Measurements from ENCODE around the gene HHAT.
A peak's percentile ranks its signal among the peaks of the same experiment; 100 is the strongest.

HHAT gene

DNA sequence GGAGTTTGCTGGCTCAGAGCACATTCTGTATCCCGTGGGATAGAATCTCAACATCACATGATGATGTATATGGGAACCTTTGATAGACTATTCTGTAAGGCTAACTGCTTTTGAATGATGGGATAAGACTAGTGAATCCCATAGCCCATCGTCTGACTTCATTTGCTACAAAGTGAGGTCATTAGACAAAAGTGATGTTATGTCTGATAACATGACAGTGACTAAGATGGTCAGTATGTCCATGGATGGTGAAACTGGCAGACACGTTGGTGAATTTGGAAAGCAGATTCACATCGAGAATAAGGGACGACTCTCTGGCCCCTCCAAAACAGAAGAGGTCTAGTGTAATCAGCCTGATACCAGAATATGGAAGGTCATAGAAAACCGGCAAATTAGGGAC, 108.4 kb downstream of the HHAT start:
- no peak for DNase-seq

GRCh38 chr1:210437781-210438180, 109.1 kb downstream of the HHAT start:
- DNase-seq: no peak

- no peak for DNase-seq
These were observed 110.5 kb downstream of the HHAT start for GRCh38 chr1:210438928-210439841.

DNA sequence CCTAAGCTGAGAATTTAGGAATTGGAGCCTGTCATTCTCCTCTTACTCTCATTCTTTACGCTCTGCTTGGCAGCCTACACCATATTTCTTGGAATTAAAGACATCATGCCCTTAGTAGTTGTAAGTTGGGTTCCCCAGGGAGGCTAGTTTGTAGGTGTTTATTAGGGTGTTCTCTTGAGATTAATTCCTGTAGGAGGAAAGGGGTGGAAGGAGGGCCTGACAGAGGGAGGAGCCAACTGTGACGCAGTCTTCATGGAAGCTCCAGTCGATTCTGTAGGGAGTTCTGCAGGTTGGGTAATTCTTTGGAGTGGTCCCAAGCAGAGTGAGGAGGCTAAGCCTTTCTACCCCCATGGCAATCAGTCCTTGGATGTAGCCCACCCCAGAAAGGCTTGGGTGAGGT, 111.4 kb downstream of the HHAT start:
- DNase-seq: no peak

DNA sequence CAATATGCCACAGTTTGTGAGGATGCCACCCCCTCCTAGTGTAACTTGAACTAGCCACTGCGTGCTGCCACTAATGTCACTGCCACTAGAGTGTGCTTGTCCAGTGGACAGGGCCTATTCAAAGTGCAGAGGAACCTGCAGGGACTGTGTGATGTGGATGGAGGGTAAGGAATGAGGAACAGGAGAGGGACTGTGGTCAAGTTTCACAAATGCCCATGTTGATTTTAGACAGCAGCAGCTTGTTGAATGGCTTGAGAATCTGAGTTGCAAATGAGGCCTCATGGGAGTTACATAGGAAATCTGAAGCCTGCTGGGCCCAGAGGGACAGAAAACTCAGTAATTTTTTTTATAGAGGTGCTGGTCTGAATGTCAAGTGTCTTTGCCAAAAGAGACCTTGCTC, 112.3 kb downstream of the HHAT start:
- DNase-seq: no peak

DNA sequence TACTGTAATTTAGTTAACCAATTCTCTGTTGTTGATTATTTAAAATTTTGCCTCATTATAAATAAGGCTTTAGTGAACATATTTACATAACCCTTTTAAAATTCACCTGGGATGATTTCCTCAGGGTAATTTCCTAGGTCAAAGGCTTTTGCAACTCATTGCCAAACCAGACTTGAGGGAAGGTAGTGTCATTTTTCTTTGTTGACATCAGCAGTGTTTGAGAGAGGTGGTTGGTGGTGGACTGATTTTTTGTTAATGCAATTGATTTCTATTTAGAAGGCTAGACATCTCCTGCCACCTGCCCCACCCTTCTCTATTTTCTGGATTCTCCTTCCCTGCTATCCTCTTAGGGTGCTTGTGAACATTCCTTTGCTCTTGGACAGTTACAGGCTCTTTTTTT, 116.8 kb downstream of the HHAT start:
- DNase-seq: no peak

DNA sequence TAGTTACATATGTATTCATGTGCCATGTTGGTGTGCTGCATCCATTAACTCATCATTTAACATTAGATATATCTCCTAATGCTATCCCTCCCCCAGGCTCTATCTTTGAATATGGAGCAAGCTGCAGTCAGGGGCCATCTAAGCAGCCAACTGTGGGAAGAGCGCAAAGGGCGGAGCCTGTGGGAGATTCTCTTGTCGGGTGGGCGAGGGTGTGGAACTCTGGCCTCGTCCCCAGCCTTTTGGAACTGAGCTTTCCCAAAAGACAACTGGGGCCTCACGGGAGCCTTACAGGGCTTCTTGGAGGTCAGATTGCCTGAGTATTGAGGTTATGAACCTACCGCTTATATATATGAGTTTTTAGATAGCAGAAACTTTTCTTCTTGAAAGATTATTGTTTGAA, 117.2 kb downstream of the HHAT start:
- DNase-seq: no peak

DNA sequence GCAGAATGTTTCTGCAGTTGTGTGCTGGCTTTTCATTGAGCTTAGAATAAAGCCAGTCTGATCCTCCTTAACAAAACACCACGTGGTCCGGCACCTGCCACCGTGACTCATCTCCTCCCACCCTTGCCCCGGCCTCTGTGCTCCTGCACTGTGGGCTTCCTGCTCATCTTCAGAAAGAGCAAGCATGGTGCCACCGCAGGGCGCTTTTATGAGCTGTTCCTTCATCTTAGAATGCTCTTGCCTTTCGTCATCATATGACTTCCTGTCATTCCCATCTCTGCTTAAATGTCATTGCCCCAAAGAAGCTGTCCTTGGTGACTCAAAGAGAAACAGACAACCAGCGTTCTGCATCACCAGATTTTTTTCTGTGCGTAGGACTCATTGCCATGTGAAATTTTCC, 117.8 kb downstream of the HHAT start:
- DNase-seq: peak in 6 of 58 donors; percentile 3 to 23 (median 14)

- DNase-seq: no peak
These were observed 118.9 kb downstream of the HHAT start for GRCh38 chr1:210447456-210448057.

GRCh38 chr1:210448297-210448892, 119.7 kb downstream of the HHAT start:
- DNase-seq: peak in 16 of 58 donors; percentile 1 to 46 (median 8)

GRCh38 chr1:210455840-210456603, 127.3 kb downstream of the HHAT start:
- no peak for DNase-seq

DNA sequence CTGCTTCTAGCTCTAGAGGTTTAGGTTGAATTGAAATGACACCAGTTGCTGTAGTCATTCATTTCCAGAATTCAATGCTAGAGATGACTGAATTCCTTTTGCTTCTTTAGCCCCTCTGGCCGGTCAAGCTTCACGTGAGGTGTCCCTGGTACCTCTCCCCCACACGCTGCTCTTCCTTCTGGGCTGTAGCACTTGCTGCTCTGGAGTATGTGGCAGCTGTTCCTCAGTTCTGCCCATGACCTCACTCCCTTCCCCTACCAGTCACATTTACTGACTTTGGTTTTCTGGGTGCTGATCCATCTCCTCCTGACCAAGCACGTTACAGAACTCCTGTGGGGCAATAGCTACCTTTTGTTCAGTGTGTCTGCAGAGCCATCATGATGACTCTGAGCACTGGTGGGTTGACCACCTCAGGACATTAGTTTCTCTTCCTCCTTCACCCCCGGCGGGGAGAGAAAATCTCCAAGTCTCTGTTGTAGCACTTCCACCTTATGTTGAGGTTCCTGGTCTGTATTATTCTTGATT, 128.1 kb downstream of the HHAT start:
- no peak for DNase-seq

DNA sequence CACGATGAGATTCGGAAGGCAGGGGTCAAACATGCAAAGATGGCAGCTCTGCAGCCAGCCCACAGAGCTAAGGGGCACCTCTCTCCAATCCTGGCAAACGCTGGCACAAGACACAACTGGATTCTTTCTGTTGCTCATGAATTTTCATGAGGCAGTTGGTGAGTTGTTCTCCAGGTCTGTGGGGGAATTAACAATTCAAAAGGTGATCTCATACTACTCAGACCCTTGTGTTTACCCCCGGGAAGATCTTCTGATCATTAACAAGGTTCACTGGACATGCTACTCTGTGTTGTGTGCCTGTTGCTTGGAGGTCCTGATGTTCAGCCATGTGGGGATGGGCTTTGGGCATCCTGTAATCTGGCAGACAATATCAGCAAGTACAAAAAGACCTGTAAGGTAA, 128.9 kb downstream of the HHAT start:
- no peak for DNase-seq

DNA sequence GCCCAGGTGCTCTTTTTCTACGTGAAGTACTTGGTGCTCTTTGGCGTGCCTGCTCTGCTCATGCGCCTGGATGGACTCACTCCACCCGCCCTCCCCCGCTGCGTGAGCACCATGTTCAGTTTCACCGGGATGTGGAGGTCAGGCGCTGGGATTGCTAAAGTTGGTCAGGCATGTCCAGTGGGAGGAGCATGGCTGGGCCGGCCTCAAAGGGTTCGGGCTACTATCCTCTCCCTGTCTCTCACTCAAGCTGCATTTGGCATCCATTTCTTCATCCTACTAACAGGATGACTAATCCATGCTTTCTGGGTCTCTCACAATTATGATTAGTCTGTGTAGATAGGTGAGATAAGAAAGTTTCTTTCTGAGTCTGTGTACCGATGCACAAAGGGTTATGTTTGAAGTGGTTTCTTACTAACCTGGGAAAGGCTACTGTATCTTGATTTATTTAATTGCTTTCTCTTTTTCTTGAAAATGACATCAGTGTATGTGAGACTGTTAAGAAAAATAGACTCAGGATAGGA, 135.9 kb downstream of the HHAT start:
- DNase-seq: no peak

GRCh38 chr1:210465150-210465549, 136.4 kb downstream of the HHAT start:
- DNase-seq: no peak

- DNase-seq: no peak
These were observed 138.8 kb downstream of the HHAT start for GRCh38 chr1:210467440-210468043.

DNA sequence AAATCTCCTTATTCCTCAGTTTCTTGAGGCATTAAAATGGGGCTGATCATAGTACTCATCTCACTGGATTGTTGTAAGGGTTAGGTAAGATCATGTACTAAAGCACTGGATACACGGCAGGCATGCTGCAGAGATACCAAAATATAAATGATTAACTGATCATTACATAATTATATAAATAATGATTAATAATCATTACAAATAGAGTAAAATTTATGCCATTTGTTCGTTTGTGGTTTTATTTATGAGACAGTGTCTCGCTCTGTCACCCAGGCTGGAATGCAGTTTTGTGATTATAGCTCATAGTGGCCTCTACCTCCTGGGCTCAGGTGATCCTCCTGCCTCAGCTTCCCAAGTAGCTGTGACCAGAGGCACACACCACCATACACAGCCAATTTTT, 140.7 kb downstream of the HHAT start:
- no peak for DNase-seq

DNA sequence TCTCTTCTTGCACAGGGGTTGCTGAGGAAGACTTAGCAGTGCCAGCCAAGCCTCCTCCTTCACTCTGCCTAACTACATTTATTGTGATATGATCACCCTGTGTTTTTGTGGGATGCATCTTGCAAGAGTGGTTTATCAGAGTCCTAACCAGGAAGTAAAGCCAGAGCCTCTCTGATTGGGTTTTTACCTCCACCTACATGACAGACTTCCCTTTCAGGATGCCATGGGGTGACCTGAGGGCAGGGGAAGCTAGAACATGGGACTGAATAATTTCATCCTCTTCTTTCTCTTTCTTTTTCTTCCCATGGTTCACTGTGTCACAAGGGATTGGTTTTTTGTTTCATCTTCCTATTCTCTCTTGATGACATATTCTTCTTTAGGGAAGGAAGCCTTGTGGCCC, 146.6 kb downstream of the HHAT start:
- no peak for DNase-seq

DNA sequence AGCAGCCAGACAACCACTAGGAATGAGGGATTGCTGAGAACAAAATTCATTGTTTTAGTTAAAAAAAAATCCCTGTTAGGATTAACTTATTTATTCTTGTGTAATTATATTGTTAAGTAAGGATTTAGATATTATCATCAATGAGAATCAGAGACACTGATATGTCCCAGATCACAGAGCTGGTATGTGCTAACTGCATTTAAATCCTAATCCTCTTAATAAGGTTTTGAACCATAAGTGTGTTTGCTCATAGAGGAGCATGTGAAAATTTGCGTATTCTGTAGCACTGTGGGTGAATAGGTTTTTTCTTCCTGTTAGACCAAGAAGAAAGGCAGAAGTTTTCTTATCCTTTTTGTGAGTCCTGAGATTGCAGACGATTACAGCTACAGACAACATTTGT, 147.1 kb downstream of the HHAT start:
- DNase-seq: no peak

GRCh38 chr1:210476730-210477129, 148.0 kb downstream of the HHAT start:
- DNase-seq: no peak

All from anterior cingulate cortex (tissue), 58 donors.